HepG2 (cell line): ENCODE data around the gene HNRNPA2B1.

Source experiments
- FOXK2 ChIP-seq: fragments of 450-650 bp; IDR thresholded peaks from 2 replicates; pipeline ENCODE4 v1.6.1; 2016
- POLR2AphosphoS2 ChIP-seq: IDR thresholded peaks from 2 replicates; pipeline ENCODE4 v1.6.1; 2011; ENCODE audit warnings: low read depth, low read length, improper control_type of control experiment
- RFX1 ChIP-seq: fragments of 450-650 bp; IDR thresholded peaks from 2 replicates; pipeline ENCODE4 v1.6.1; 2017
- ZNF274 ChIP-seq: sonication (generic); formaldehyde crosslinking; IDR thresholded peaks from 2 replicates; pipeline ENCODE4 v1.5.1; 2020; ENCODE audit warnings: mild to moderate bottlenecking, missing genetic modification reagents
- ZNF556 ChIP-seq: sonication (generic); formaldehyde crosslinking; IDR thresholded peaks from 2 replicates; pipeline ENCODE4 v1.4.0; 2020; ENCODE audit warnings: mild to moderate bottlenecking, missing genetic modification reagents, borderline replicate concordance
- ZNF792 ChIP-seq: IDR thresholded peaks from 2 replicates; pipeline ENCODE4 v1.6.1; 2016
- TF ChIP-seq, protein P1 (sequence below): IDR thresholded peaks from 2 replicates; pipeline ENCODE4 v1.6.1; 2016; ENCODE audit warnings: control low read depth
- TF ChIP-seq, protein P2 (sequence below): sonication (generic); formaldehyde crosslinking; IDR thresholded peaks from 2 replicates; pipeline ENCODE4 v1.5.0; 2020; ENCODE audit warnings: mild to moderate bottlenecking, missing genetic modification reagents, moderate library complexity
- TF ChIP-seq, protein P3 (sequence below): sonication (generic); formaldehyde crosslinking; IDR thresholded peaks from 2 replicates; pipeline ENCODE4 v1.8.1; 2023; ENCODE audit warnings: missing genetic modification reagents, inconsistent platforms, borderline replicate concordance
- TF ChIP-seq, protein P4 (sequence below): conservative IDR thresholded peaks from 2 replicates; pipeline ENCODE4 v1.6.1; 2018; ENCODE audit warnings: missing genetic modification reagents

DNA sequence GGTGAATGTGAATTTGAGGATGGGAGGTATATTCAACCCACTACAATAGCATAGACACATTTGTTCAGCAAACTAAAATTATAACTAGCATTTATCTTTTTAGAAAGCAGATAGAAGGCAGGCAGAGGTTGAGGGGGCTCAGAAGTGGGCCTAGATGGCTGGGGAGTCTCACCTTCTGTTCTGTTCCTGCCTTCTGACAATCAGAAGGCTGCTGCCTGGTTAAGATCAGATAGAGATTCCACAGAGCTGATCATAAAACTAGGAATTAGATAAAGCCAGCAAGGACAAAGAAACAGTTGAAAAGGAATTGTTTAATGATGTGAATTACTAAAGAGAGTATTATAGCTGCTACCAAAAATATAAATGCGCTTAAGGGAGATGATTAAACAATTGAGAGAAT is 60.2 kb downstream of the HNRNPA2B1 start:
- TF ChIP-seq ZNF556 (CRISPR knock-in tag) (no peak), ZNF792 (no peak), POLR2AphosphoS2 (no peak), ZNF274 (CRISPR knock-in tag) (no peak), RFX1 (no peak), FOXK2 (no peak)
- TF ChIP-seq, protein P1, sequence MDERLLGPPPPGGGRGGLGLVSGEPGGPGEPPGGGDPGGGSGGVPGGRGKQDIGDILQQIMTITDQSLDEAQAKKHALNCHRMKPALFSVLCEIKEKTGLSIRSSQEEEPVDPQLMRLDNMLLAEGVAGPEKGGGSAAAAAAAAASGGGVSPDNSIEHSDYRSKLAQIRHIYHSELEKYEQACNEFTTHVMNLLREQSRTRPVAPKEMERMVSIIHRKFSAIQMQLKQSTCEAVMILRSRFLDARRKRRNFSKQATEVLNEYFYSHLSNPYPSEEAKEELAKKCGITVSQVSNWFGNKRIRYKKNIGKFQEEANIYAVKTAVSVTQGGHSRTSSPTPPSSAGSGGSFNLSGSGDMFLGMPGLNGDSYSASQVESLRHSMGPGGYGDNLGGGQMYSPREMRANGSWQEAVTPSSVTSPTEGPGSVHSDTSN (CRISPR knock-in tag): no peak
- TF ChIP-seq, protein P2, sequence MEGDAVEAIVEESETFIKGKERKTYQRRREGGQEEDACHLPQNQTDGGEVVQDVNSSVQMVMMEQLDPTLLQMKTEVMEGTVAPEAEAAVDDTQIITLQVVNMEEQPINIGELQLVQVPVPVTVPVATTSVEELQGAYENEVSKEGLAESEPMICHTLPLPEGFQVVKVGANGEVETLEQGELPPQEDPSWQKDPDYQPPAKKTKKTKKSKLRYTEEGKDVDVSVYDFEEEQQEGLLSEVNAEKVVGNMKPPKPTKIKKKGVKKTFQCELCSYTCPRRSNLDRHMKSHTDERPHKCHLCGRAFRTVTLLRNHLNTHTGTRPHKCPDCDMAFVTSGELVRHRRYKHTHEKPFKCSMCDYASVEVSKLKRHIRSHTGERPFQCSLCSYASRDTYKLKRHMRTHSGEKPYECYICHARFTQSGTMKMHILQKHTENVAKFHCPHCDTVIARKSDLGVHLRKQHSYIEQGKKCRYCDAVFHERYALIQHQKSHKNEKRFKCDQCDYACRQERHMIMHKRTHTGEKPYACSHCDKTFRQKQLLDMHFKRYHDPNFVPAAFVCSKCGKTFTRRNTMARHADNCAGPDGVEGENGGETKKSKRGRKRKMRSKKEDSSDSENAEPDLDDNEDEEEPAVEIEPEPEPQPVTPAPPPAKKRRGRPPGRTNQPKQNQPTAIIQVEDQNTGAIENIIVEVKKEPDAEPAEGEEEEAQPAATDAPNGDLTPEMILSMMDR (CRISPR knock-in tag): no peak
- TF ChIP-seq, protein P3, sequence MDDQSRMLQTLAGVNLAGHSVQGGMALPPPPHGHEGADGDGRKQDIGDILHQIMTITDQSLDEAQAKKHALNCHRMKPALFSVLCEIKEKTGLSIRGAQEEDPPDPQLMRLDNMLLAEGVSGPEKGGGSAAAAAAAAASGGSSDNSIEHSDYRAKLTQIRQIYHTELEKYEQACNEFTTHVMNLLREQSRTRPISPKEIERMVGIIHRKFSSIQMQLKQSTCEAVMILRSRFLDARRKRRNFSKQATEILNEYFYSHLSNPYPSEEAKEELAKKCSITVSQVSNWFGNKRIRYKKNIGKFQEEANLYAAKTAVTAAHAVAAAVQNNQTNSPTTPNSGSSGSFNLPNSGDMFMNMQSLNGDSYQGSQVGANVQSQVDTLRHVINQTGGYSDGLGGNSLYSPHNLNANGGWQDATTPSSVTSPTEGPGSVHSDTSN (CRISPR knock-in tag): no peak
- TF ChIP-seq, protein P4, sequence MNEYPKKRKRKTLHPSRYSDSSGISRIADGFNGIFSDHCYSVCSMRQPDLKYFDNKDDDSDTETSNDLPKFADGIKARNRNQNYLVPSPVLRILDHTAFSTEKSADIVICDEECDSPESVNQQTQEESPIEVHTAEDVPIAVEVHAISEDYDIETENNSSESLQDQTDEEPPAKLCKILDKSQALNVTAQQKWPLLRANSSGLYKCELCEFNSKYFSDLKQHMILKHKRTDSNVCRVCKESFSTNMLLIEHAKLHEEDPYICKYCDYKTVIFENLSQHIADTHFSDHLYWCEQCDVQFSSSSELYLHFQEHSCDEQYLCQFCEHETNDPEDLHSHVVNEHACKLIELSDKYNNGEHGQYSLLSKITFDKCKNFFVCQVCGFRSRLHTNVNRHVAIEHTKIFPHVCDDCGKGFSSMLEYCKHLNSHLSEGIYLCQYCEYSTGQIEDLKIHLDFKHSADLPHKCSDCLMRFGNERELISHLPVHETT: no peak
